ENCODE results near the gene PVRIG.
"Not testable (repeated sequence)": the region's sequence is repeated elsewhere in the genome, so short reads cannot be mapped to it uniquely, and the experiment has no call there.

The PVRIG gene

GRCh38 chr7:100224891-100225290 lies 5.1 kb downstream of the PVRIG start:
- DNase-seq (ENCODE audit: low read depth in 1 of 2, low spot score in 1 of 2), result not testable (repeated sequence)

DNA sequence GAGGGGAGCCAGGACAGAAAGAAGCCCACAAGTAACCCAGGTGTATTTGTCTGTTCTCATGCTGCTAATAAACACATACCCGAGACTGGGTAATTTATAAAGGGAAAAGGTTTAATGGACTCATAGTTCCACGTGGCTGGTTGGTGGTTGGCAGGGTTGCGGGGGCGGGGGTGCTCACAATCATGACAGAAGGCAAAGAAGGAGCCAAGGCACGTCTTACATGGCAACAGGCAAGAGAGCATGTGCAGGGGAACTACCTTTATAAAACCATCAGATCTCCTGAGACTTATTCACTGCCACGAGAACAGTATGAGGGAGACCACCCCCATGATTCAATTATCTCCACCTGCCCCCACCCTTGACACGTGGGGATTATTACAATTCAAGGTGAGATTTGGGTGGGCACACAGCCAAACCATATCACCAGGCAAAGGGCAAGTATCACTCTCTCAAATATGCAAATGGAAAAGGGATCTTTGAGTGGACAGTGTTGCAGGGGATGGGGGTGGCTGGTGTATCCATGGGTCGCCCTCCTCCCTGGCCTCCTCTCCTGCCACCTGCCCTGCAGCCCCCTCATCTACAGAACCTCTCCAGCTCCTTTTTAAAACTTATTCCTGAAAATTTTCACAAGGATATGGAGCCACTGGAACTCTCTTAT lies 15.0 kb downstream of the PVRIG start:
- DNase-seq (ENCODE audit: low read depth in 1 of 2, low spot score in 1 of 2), result not testable (repeated sequence)

DNA sequence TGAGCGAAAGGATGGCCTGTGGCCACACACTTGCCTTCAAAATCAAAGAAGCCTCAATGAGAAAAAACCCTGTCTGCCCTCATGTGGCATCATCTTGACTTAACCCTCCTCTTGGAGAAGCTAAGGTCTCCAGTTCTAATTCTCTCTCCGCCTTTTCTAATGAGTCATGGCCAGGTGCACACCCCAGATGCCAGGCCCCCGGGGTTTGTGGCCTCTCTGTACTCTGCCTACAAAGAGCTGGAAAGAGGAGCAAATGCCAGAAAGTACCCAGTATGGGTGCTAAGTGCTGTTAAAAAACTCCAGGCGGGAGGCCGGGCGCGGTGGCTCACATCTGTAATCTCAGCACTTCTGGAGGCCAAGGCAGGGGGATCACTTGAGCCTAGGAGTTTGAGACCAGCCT lies 20.2 kb downstream of the PVRIG start:
- not testable (repeated sequence) for DNase-seq (ENCODE audit: low read depth in 1 of 2, low spot score in 1 of 2)

DNA sequence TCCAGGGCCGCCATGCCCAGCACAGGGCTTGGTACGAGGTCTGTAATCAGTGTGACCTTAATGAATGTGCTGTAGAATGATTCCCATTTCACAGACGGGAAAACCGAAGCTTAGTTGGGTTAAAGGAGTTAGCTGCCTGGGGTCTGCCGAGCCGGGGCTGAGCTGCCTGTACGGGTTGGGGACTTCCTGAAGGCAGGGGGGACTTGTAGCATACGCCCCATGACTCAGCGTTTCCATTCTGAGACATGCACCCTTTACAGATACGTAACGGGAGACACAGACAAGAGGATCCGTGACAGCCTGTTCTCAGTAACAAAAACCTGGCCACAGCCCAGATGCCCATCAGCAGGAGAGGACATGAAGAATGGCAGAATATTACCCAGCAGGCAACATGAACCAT lies 23.6 kb downstream of the PVRIG start:
- peak in 1 of 2 donors; percentile 31 for DNase-seq (ENCODE audit: low read depth in 1 of 2, low spot score in 1 of 2)

- not testable (repeated sequence) for DNase-seq (ENCODE audit: low read depth in 1 of 2, low spot score in 1 of 2)
Measured at GRCh38 chr7:100244988-100245605, 25.3 kb downstream of the PVRIG start.

GRCh38 chr7:100246121-100246864 lies 26.5 kb downstream of the PVRIG start:
- not testable (repeated sequence) for DNase-seq (ENCODE audit: low read depth in 1 of 2, low spot score in 1 of 2)

DNA sequence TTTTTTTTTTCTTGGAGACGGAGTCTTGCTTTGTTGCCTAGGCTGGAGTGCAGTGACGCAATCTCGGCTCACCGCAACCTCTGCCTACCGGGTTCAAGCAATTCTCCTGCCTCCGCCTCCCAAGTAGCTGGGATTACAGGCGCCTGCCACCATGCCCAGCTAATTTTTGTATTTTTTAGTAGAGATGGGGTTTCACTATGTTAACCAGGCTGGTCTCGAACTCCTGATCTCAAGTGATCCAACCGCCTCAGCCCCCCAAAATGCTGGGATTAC lies 27.1 kb downstream of the PVRIG start:
- DNase-seq (ENCODE audit: low read depth in 1 of 2, low spot score in 1 of 2), result not testable (repeated sequence)

- no peak for DNase-seq (ENCODE audit: low read depth in 1 of 2, low spot score in 1 of 2)
Measured at GRCh38 chr7:100247152-100247757, 27.5 kb downstream of the PVRIG start.

DNA sequence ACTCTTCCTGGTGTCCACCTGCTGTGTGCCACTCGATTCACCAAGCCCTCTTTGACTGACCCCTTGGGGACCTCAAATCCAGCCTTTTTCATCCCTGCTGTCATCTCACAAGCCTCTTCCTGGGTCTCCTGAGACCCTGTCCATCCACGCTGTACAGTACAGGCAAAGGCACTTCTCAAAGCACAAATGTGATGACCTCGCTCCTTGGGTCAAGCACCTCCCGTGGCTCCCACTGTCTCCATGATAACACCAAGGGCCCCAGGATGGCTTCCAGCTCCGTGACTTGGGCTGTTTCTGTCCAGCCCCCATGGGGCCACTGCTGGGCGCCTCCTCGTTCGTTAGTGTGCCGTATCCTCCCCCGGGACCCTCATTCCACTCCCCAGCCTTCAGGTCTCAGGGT lies 28.7 kb downstream of the PVRIG start:
- no peak for DNase-seq (ENCODE audit: low read depth in 1 of 2, low spot score in 1 of 2)

DNA sequence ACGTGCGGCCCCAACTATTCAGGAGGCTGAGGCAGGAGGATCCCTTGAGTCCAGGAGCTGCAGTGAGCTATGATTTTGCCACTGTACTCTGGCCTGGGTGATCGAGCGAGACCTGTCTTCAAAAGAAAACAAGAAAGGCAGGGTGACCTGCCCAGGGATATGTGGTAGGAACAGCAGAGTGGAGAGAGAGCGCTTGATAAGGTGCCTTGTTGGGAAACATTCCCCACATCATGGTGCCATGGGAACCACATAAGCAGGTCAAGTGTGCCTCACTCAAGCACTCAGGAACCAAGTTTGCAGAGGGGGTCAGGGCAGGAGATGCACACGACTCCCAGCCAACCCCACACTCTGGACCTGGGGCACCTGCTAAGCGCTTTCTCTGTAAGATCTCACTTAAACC lies 37.3 kb downstream of the PVRIG start:
- no peak for DNase-seq (ENCODE audit: low read depth in 1 of 2, low spot score in 1 of 2)

GRCh38 chr7:100259984-100260383 lies 40.2 kb downstream of the PVRIG start:
- DNase-seq (ENCODE audit: low read depth in 1 of 2, low spot score in 1 of 2), result not testable (repeated sequence)

DNA sequence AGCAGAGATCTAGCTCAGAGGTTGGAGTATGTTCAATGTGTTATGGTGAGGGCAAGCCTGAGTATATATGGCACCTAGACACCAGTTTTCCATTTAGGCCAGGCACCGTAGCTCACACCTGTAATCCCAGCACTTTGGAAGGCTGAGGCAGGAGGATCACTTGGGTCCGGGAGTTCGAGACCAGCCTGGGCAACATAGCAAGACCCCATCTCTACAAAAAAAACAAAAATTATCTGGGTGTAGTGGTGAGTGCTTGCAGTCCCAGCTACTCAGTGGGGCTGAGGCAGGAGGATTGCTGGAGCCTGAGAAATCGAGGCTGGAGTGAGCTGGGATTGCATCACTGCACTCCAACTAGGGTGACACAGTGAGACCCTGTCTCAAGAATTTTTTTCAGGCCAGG lies 43.1 kb downstream of the PVRIG start:
- DNase-seq (ENCODE audit: low read depth in 1 of 2, low spot score in 1 of 2), result not testable (repeated sequence)

DNA sequence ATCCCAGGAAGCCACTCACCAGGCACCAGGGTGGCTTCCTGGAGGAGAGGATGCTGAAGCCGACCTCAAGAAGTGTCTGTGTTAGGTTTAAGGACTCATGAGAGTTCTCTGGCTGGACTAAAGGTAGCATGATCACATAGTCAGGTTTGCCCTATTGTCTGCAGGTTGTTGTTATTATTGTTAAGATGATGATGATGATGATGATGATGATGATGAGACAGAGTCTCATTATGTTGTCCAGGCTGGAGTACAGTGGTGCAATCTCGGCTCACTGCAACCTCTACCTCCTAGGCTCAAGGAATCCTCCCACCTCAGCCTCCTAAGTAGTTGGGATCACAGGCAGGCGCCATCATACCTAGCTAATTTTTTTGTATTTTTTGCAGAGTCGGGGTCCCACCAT lies 44.5 kb downstream of the PVRIG start:
- DNase-seq (ENCODE audit: low read depth in 1 of 2, low spot score in 1 of 2), result not testable (repeated sequence)

GRCh38 chr7:100264669-100265165 lies 45.0 kb downstream of the PVRIG start:
- DNase-seq (ENCODE audit: low read depth in 1 of 2, low spot score in 1 of 2), result not testable (repeated sequence)

GRCh38 chr7:100265851-100266250 lies 46.1 kb downstream of the PVRIG start:
- not testable (repeated sequence) for DNase-seq (ENCODE audit: low read depth in 1 of 2, low spot score in 1 of 2)

DNA sequence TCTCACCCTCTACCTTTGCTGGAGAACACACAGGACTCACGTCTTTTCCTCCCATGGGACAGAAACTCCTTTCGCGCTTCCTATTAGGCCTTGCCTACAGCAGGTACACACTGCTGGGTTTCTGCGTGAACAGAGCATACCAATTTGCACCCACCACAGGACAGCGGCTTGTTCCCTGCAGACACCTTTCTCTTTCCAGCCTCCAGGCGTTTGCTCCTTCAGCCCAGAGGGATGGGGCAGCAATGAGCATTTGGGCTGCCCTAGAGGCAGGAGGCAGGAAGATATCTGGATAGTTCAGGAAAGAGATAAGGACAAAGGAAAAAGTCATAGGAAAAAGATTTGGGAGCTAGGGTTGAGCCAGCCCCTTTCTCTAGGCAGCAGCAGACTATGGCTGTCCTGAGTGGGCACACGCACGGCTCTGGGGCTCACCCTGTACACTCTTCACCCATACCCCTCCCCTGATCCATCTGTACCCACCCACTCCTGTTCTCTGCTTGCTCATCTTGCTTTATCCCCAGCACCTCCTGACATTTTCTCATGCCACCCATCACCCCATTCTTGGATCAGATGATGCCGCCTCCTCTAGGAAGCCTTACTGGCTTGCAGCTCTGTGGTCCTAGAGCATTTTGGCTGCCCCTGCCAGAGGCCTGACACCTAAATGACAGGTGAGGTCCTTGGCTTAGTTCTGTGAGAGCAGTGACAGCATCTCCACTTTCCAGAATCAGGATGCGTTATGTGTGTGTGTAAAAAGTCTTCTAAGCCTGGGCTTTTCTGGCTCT lies 47.0 kb downstream of the PVRIG start:
- no peak for DNase-seq (ENCODE audit: low read depth in 1 of 2, low spot score in 1 of 2)

GRCh38 chr7:100267648-100268047 lies 47.9 kb downstream of the PVRIG start:
- no peak for DNase-seq (ENCODE audit: low read depth in 1 of 2, low spot score in 1 of 2)

- not testable (repeated sequence) for DNase-seq (ENCODE audit: low read depth in 1 of 2, low spot score in 1 of 2)
Measured at GRCh38 chr7:100268882-100269281, 49.1 kb downstream of the PVRIG start.

- not testable (repeated sequence) for DNase-seq (ENCODE audit: low read depth in 1 of 2, low spot score in 1 of 2)
Measured at GRCh38 chr7:100269306-100270045, 49.7 kb downstream of the PVRIG start.
